Liver (tissue), 9 donors: ENCODE data around the gene EHD2. TPM values are rescaled to one million over a fixed set of nuclear protein-coding genes. Genes with fewer than 3 reads are reported as not detected.

Experiments
- DNase-seq: peaks from one replicate; pipeline ENCODE4 v3.0.0-alpha.2; 2017; ENCODE audit warnings: low spot score
- H3K27ac ChIP-seq, 2 donors: one replicate each; pipeline ENCODE4 v1.7.0; 2013; ENCODE audit warnings: inconsistent platforms in 2 of 2, low read length in 2 of 2, control low read depth in 1 of 2, low read depth in 1 of 2, mild to moderate bottlenecking in 1 of 2
- H3K27me3 ChIP-seq, 4 donors: one replicate each; pipeline versions ENCODE4 v1.6.1 to v1.7.0; 2013; ENCODE audit warnings: low read length in 3 of 4, inconsistent platforms in 1 of 4, mild to moderate bottlenecking in 1 of 4, moderate library complexity in 1 of 4; ENCODE audit not compliant: control insufficient read depth in 4 of 4, insufficient read depth in 4 of 4
- H3K36me3 ChIP-seq, 4 donors: one replicate each; pipeline versions ENCODE4 v1.6.1 to v1.7.0; 2013; ENCODE audit warnings: low read length in 3 of 4, mild to moderate bottlenecking in 3 of 4, low read depth in 1 of 4, moderate library complexity in 1 of 4; ENCODE audit not compliant: control insufficient read depth in 4 of 4, insufficient read depth in 3 of 4
- H3K4me1 ChIP-seq, 4 donors: one replicate each; pipeline versions ENCODE4 v1.6.1 to v1.7.0; 2013; ENCODE audit warnings: low read length in 3 of 4, mild to moderate bottlenecking in 3 of 4, moderate library complexity in 1 of 4; ENCODE audit not compliant: control insufficient read depth in 4 of 4, insufficient read depth in 4 of 4
- H3K4me3 ChIP-seq, 3 donors: one replicate each; pipeline versions ENCODE4 v1.6.1 to v1.7.0; 2013; ENCODE audit warnings: low read length in 3 of 3, control low read depth in 1 of 3, low read depth in 1 of 3, mild to moderate bottlenecking in 1 of 3
- H3K9ac ChIP-seq, 2 donors: one replicate each; pipeline ENCODE4 v1.7.0; 2013; ENCODE audit warnings: low read length in 2 of 2, mild to moderate bottlenecking in 2 of 2, moderate library complexity in 2 of 2, control low read depth in 1 of 2, low read depth in 1 of 2
- H3K9me3 ChIP-seq, 4 donors: one replicate each; pipeline versions ENCODE4 v1.6.1 to v1.7.0; 2013; ENCODE audit warnings: low read length in 3 of 4; ENCODE audit not compliant: control insufficient read depth in 4 of 4
- ATF3 ChIP-seq: IDR thresholded peaks from 2 replicates; pipeline ENCODE4 v1.6.1; 2016; ENCODE audit warnings: antibody characterized with exemption
- CTCF ChIP-seq: fragments of 150-350 bp; IDR thresholded peaks from 2 replicates; pipeline ENCODE4 v1.5.1; 2017; ENCODE audit warnings: improper control_type of control experiment, low read depth, low read length; ENCODE audit not compliant: missing input control
- FOXA1 ChIP-seq: IDR thresholded peaks from 2 replicates; pipeline ENCODE4 v1.6.1; 2016; ENCODE audit warnings: antibody characterized with exemption
- FOXA2 ChIP-seq: IDR thresholded peaks from 2 replicates; pipeline ENCODE4 v1.6.1; 2016; ENCODE audit warnings: antibody characterized with exemption
- GABPA ChIP-seq, 2 donors: IDR thresholded peaks in 1 of 2; conservative IDR thresholded peaks in 1 of 2; 2 replicates each; pipeline ENCODE4 v1.6.1; 2016; ENCODE audit warnings: antibody characterized with exemption in 2 of 2, mild to moderate bottlenecking in 1 of 2, moderate library complexity in 1 of 2
- HNF4A ChIP-seq, 2 donors: conservative IDR thresholded peaks; 2 replicates each; pipeline ENCODE4 v1.6.1; 2016; ENCODE audit warnings: antibody characterized with exemption in 2 of 2, mild to moderate bottlenecking in 2 of 2
- HNF4G ChIP-seq: IDR thresholded peaks from 2 replicates; pipeline ENCODE4 v1.6.1; 2016; ENCODE audit warnings: antibody characterized with exemption
- JUND ChIP-seq, 2 donors: IDR thresholded peaks; 2 replicates each; pipeline ENCODE4 v1.6.1; 2016; ENCODE audit warnings: antibody characterized with exemption in 2 of 2
- MAX ChIP-seq: IDR thresholded peaks from 2 replicates; pipeline ENCODE4 v1.6.1; 2016; ENCODE audit warnings: antibody characterized with exemption
- NR2F2 ChIP-seq: IDR thresholded peaks from 2 replicates; pipeline ENCODE4 v1.6.1; 2016; ENCODE audit warnings: antibody characterized with exemption
- RAD21 ChIP-seq, 2 donors: IDR thresholded peaks; 2 replicates each; pipeline ENCODE4 v1.6.1; 2016; ENCODE audit warnings: antibody characterized with exemption in 2 of 2, mild to moderate bottlenecking in 2 of 2
- RXRA ChIP-seq, 2 donors: IDR thresholded peaks; 2 replicates each; pipeline ENCODE4 v1.6.1; 2017 to 2018; ENCODE audit warnings: antibody characterized with exemption in 2 of 2, mild to moderate bottlenecking in 1 of 2
- SP1 ChIP-seq: IDR thresholded peaks from 2 replicates; pipeline ENCODE4 v1.6.1; 2018; ENCODE audit warnings: antibody characterized with exemption, mild to moderate bottlenecking
- TAF1 ChIP-seq: conservative IDR thresholded peaks from 2 replicates; pipeline ENCODE4 v1.6.1; 2016; ENCODE audit warnings: antibody characterized with exemption, mild to moderate bottlenecking
- YY1 ChIP-seq: IDR thresholded peaks from 2 replicates; pipeline ENCODE4 v1.6.1; 2016; ENCODE audit warnings: antibody characterized with exemption, mild to moderate bottlenecking
- ZBTB33 ChIP-seq: IDR thresholded peaks from 2 replicates; pipeline ENCODE4 v1.6.1; 2016; ENCODE audit warnings: antibody characterized with exemption
- WGBS: extraction: QIAGEN DNeasy Blood & Tissue Kit; methylation state at CpG from one replicate; pipeline ENCODE4 v1.1.7; 2013; 5-methylcytosine and 5-hydroxymethylcytosine counted together
- polyA plus RNA-seq, 2 donors: library from polyadenylated mRNA; stranded (reverse) in 1 of 2; unstranded in 1 of 2; fragments of 200-250 nt in 1 of 2; fragments of >200 nt in 1 of 2; fragmentation: Nextera tagmentation in 1 of 2; extraction: Ambion mirVana in 1 of 2; gene quantifications; one replicate each; pipeline versions ENCODE4 v1.2.1 to v1.2.3, GENCODE V29; 2013 to 2015
- total RNA-seq, 2 donors: library from RNA; depleted of rRNA; stranded (reverse); fragments of >200 nt; gene quantifications; one replicate each; pipeline ENCODE4 v1.2.3, GENCODE V29; 2014
- donor health status: healthy.
- donor health status: healthy.
- donor health status: healthy.
- donor health status: healthy.
- donor health status: healthy.

Gene EHD2
- total and polyA plus RNA-seq, 4 donors: 3.2 to 7.9 (median 5.8) TPM

GRCh38 chr19:47691782-47692181, 21.4 kb upstream of the EHD2 start:
- no peaks in the 10 kb centered on the region for H3K9me3 ChIP-seq
- 71% methylated on average over 7 of the region's 7 CpGs for WGBS
- no peaks in the 10 kb centered on the region for H3K27me3 ChIP-seq
- H3K27ac ChIP-seq: no peak overlapping the region
- no peak overlapping the region for H3K4me3 ChIP-seq
- H3K9ac ChIP-seq: no peak overlapping the region
- no peak for DNase-seq
- H3K4me1 ChIP-seq: no peaks in the 10 kb centered on the region
- H3K36me3 ChIP-seq: peaks cover 2 to 5% (median 5%) of the 10 kb centered on the region in 4 donors
- TF ChIP-seq CTCF (no peak), RXRA (IDR thresholded peaks at IDR 0.05) (no peak), YY1 (no peak), FOXA2 (no peak), MAX (no peak), ATF3 (no peak), RAD21 (IDR thresholded peaks at IDR 0.05) (no peak)

- Histone ChIP-seq H3K36me3 (peaks cover 2 to 6% (median 5%) of the 10 kb centered on the region in 4 donors), H3K4me3 (no peak overlapping the region), H3K4me1 (peaks cover 0 to 3% (median 0%) of the 10 kb centered on the region in 4 donors), H3K9ac (no peak overlapping the region), H3K27ac (no peak overlapping the region), H3K9me3 (no peaks in the 10 kb centered on the region), H3K27me3 (no peaks in the 10 kb centered on the region)
- 96% methylated on average over 17 of the region's 17 CpGs for WGBS
- TF ChIP-seq FOXA1: no peak
- no peak for TF ChIP-seq CTCF
- no peak for TF ChIP-seq MAX
- TF ChIP-seq HNF4A (conservative IDR thresholded peaks at IDR 0.05): no peak
- no peak for TF ChIP-seq HNF4G
- no peak for TF ChIP-seq TAF1
- TF ChIP-seq SP1: no peak
- TF ChIP-seq RXRA (IDR thresholded peaks at IDR 0.05): no peak
- no peak for DNase-seq
These were observed 19.7 kb upstream of the EHD2 start for GRCh38 chr19:47693489-47693888.

- no peak for TF ChIP-seq FOXA1
- no peak for TF ChIP-seq MAX
- TF ChIP-seq JUND (IDR thresholded peaks at IDR 0.05): no peak
- TF ChIP-seq YY1: no peak
- no peak for TF ChIP-seq GABPA (IDR thresholded peaks at IDR 0.05 in 1 of 2, conservative IDR thresholded peaks at IDR 0.05 in 1 of 2)
- TF ChIP-seq FOXA2: no peak
- no peak for TF ChIP-seq HNF4A (conservative IDR thresholded peaks at IDR 0.05)
- TF ChIP-seq ATF3: no peak
- no peak for TF ChIP-seq NR2F2
- TF ChIP-seq ZBTB33: no peak
- no peak for TF ChIP-seq TAF1
- peaks cover 0 to 3% (median 0%) of the 10 kb centered on the region in 4 donors for H3K4me1 ChIP-seq
- H3K27me3 ChIP-seq: no peaks in the 10 kb centered on the region
- DNase-seq: no peak
- H3K9ac ChIP-seq: no peak overlapping the region
- no peak overlapping the region for H3K4me3 ChIP-seq
- 96% methylated on average over 14 of the region's 14 CpGs for WGBS
- no peaks in the 10 kb centered on the region for H3K9me3 ChIP-seq
- no peak overlapping the region for H3K27ac ChIP-seq
- peaks cover 2 to 8% (median 6%) of the 10 kb centered on the region in 4 donors for H3K36me3 ChIP-seq
These were observed 19.3 kb upstream of the EHD2 start for GRCh38 chr19:47693903-47694302.
